Tibial nerve (tissue), 4 donors: ENCODE results near the gene SLC39A11. TPM values are rescaled to one million over a fixed set of nuclear protein-coding genes. Genes with fewer than 3 reads are reported as not detected.

Experiments used
- DNase-seq, 2 donors: peaks; one replicate each; pipeline ENCODE4 v3.0.0-alpha.2; 2019; ENCODE audit warnings: low spot score in 2 of 2
- H3K27ac ChIP-seq, 4 donors: fragments of 200-600 bp; sonication (generic) in 3 of 4; one replicate each; pipeline ENCODE4 v1.5.1; 2017 to 2019; ENCODE audit warnings: mild to moderate bottlenecking in 1 of 4
- H3K27me3 ChIP-seq, 2 donors: fragments of 200-600 bp; sonication (generic) in 1 of 2; one replicate each; pipeline versions ENCODE4 v1.5.1 to v1.6.0; 2017 to 2019
- H3K36me3 ChIP-seq, 3 donors: fragments of 200-600 bp; sonication (generic); one replicate each; pipeline ENCODE4 v1.5.1; 2018 to 2019
- H3K4me1 ChIP-seq, 4 donors: fragments of 200-600 bp; sonication (generic) in 3 of 4; one replicate each; pipeline ENCODE4 v1.5.1; 2017 to 2019
- H3K4me3 ChIP-seq, 4 donors: fragments of 200-600 bp; sonication (generic) in 3 of 4; one replicate each; pipeline ENCODE4 v1.5.1; 2017 to 2019; ENCODE audit warnings: mild to moderate bottlenecking in 1 of 4, moderate library complexity in 1 of 4
- H3K9me3 ChIP-seq, 4 donors: fragments of 200-600 bp; sonication (generic) in 3 of 4; one replicate each; pipeline ENCODE4 v1.5.1; 2017 to 2019
- EP300 ChIP-seq, 2 donors: sonication (generic); formaldehyde crosslinking; IDR thresholded peaks; one replicate each; pipeline ENCODE4 v1.6.1; 2017; ENCODE audit warnings: antibody characterized with exemption in 2 of 2, mild to moderate bottlenecking in 1 of 2
- POLR2A ChIP-seq, 2 donors: fragments of 450-650 bp; IDR thresholded peaks; one replicate each; pipeline ENCODE4 v1.6.1; 2017; ENCODE audit warnings: antibody characterized with exemption in 2 of 2, mild to moderate bottlenecking in 2 of 2, moderate library complexity in 2 of 2
- WGBS, 2 donors: methylation state at CpG; one replicate each; pipeline ENCODE4 v1.1.5; 2018; 5-methylcytosine and 5-hydroxymethylcytosine counted together
- total RNA-seq, 4 donors: library from RNA; depleted of rRNA; stranded (reverse); fragments of >200 nt; gene quantifications; one replicate each; pipeline ENCODE4 v1.1.0, GENCODE V29; 2016
- TF ChIP-seq, protein P1 (sequence below), 5 experiments: fragments of 200-600 bp in 3 of 5; fragments of 450-650 bp in 2 of 5; sonication (generic) in 3 of 5; IDR thresholded peaks; one replicate each; pipeline ENCODE4 v1.5.1; 2016 to 2019; ENCODE audit warnings: antibody characterized with exemption in 5 of 5, mild to moderate bottlenecking in 3 of 5, moderate library complexity in 2 of 5

Gene SLC39A11
- total RNA-seq, 4 donors from 2014 or later = 19.9 to 48.4 (median 37.5) TPM

DNA sequence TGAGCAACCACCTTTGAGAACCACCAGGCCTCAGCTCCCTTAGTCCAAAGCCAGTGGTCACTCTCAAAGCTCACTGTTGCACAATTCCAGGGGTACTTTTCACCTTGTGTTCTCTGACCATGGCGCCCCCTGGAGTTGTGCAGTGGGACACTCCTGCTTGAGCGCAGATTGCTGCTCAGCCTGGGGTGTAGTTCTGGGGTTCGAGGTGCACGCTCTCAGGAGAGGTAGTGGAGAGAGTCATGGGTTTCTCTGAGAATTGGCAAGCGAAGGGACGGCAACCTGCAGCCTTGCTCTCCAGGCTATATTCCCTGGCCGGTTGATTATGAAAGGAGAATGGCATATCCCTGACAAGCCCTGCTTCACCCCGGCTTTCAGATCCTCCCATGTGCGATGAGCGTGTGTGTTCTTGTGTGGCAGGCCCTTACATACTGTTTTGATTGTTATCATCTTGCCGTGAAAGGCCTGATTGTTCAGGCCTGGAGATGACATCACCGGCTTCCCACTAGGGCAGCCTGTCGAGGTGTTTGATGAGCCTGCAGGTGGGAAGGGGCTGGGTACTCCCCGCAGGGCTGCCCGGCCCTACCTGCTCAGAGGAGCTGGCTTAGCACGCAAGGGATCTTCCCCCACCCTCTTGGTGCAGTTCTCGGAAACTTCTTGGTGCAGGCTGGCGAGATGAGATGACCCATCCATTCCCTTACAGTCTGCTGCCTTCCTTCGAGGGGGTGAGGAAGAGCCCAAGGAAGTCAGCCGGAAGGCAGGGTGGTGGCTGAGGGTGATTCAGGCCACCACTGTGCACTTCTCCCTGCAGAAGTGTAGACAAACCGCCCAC is 431.2 kb downstream of the SLC39A11 start:
- no peak for TF ChIP-seq EP300 (IDR thresholded peaks at IDR 0.05)
- TF ChIP-seq POLR2A (IDR thresholded peaks at IDR 0.05) = no peak
- TF ChIP-seq, protein P1, sequence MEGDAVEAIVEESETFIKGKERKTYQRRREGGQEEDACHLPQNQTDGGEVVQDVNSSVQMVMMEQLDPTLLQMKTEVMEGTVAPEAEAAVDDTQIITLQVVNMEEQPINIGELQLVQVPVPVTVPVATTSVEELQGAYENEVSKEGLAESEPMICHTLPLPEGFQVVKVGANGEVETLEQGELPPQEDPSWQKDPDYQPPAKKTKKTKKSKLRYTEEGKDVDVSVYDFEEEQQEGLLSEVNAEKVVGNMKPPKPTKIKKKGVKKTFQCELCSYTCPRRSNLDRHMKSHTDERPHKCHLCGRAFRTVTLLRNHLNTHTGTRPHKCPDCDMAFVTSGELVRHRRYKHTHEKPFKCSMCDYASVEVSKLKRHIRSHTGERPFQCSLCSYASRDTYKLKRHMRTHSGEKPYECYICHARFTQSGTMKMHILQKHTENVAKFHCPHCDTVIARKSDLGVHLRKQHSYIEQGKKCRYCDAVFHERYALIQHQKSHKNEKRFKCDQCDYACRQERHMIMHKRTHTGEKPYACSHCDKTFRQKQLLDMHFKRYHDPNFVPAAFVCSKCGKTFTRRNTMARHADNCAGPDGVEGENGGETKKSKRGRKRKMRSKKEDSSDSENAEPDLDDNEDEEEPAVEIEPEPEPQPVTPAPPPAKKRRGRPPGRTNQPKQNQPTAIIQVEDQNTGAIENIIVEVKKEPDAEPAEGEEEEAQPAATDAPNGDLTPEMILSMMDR (IDR thresholded peaks at IDR 0.05) = no peak
- Histone ChIP-seq H3K27me3 (no peaks in the 10 kb centered on the region), H3K4me3 (no peak overlapping the region), H3K36me3 (no peaks in the 10 kb centered on the region), H3K27ac (peak overlapping the region in 2 of 4 donors; percentile 25 to 26), H3K9me3 (no peaks in the 10 kb centered on the region), H3K4me1 (peaks cover 0 to 25% (median 11%) of the 10 kb centered on the region in 4 donors)
- 76 to 82% methylated on average over 20 to 21 of the region's 21 CpGs for WGBS, 2 donors
- DNase-seq = no peak

DNA sequence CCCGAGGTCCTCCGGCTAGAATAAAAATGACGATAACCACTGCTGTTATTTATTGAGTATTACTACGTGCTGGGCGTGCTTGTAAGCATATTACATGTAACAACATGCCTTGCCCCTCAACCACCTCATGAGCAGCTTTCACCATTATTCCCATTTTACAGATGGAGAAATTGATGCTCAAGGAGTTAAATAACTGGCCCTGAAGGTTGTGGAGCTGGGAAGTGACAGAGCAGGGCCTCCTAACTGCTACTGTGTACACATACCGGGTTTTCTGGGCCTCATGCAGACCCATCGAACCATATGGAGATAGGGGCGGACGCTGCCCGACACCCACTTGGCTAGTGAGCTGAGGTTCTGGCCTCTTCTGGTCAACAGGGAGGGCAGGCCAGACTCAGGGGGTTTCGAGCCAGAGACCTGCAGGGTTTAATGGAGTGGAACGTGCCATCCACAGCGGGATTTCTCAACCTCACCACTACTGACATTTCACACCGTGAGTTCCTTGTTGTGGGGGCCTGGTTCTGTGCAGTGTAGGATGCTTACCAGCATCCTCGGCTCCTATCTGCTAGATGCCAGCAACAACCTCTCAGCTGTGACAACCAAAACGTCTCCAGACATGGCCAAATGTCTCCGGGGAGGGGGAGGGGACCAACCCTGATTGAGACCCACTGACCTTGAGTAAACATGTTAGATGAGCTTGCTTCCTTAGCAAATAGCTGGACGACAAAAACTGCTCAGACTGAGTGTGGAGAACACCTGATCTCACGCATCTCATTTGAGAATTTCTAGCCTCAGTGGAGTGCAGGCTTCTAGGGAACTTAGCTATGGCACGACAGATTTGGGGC is 432.0 kb downstream of the SLC39A11 start:
- no peak overlapping the region for H3K4me3 ChIP-seq
- 86 to 94% methylated on average over 17 to 20 of the region's 20 CpGs for WGBS, 2 donors
- H3K36me3 ChIP-seq = no peaks in the 10 kb centered on the region
- TF ChIP-seq EP300 (IDR thresholded peaks at IDR 0.05) (no peak), POLR2A (IDR thresholded peaks at IDR 0.05) (no peak)
- TF ChIP-seq, protein P1 (IDR thresholded peaks at IDR 0.05) = no peak
- no peaks in the 10 kb centered on the region for H3K9me3 ChIP-seq
- H3K4me1 ChIP-seq = peaks cover 0 to 24% (median 12%) of the 10 kb centered on the region in 4 donors
- no peaks in the 10 kb centered on the region for H3K27me3 ChIP-seq
- DNase-seq = no peak
- H3K27ac ChIP-seq = peak overlapping the region in 1 of 4 donors; percentile 16

DNA sequence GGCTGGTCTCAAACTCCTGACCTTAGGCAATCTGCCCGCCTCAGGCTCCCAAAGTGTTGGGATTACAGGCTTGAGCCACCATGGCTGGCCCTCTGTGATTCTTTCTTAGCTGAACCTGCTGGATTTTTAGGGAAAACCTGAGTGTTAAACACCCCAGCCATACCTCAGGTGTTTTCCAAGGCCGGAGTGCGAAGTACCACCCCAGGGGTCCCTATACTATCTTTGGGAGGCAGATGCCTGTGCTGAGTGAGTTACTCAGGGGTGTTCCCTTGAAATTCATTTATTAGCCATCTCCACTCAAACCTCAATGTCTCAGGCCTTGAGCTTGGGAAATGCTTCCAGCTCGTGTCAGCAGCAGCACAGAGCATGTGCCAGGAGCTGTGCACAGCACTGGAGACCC is 432.7 kb downstream of the SLC39A11 start:
- WGBS, 2 donors = 84 to 100% methylated on average over 4 of the region's 4 CpGs
- Histone ChIP-seq H3K4me1 (peaks cover 0 to 27% (median 11%) of the 10 kb centered on the region in 4 donors), H3K36me3 (no peaks in the 10 kb centered on the region), H3K9me3 (no peaks in the 10 kb centered on the region), H3K27me3 (no peaks in the 10 kb centered on the region), H3K4me3 (no peak overlapping the region), H3K27ac (no peak overlapping the region)
- TF ChIP-seq, protein P1 (IDR thresholded peaks at IDR 0.05) = no peak
- TF ChIP-seq POLR2A (IDR thresholded peaks at IDR 0.05) = no peak
- TF ChIP-seq EP300 (IDR thresholded peaks at IDR 0.05) = no peak
- no peak for DNase-seq

DNA sequence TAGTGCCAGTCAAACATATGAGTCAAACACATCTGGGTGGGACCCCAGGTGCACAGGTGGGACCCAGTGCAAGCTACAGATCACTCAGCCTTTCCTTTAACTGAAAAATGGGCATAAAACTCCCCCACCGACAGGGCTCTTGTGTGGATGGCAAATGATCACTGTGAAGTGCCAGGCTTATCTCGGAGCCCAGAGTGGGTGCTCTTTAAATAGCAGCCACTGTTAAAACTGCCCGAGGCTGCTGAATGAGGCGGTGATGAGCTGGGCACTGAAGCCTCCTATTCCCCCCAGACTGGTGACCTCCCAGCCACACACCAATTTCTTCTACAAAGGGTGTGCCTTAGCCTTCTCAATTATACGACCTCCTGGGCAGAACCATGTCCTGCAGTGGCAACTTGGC is 433.8 kb downstream of the SLC39A11 start:
- TF ChIP-seq EP300 (IDR thresholded peaks at IDR 0.05) = no peak
- no peak for TF ChIP-seq POLR2A (IDR thresholded peaks at IDR 0.05)
- TF ChIP-seq, protein P1 (IDR thresholded peaks at IDR 0.05) = no peak
- H3K27ac ChIP-seq = no peak overlapping the region
- WGBS, 2 donors = 77% methylated on average over 4 to 5 of the region's 5 CpGs
- no peaks in the 10 kb centered on the region for H3K9me3 ChIP-seq
- H3K4me3 ChIP-seq = no peak overlapping the region
- H3K27me3 ChIP-seq = no peaks in the 10 kb centered on the region
- H3K4me1 ChIP-seq = peaks cover 0 to 27% (median 11%) of the 10 kb centered on the region in 4 donors
- no peaks in the 10 kb centered on the region for H3K36me3 ChIP-seq
- no peak for DNase-seq
